GM18951 (cell line): Measurements from ENCODE around the gene FNBP1.

Source experiments
- POLR2A ChIP-seq: IDR thresholded peaks from 4 replicates; pipeline ENCODE4 v1.6.1; 2011; ENCODE audit warnings: mild to moderate bottlenecking; ENCODE audit not compliant: insufficient read length, insufficient read depth; ENCODE audit errors: extremely low read depth
- in situ Hi-C: fragments of 300-500 bp; cut with MboI; formaldehyde crosslinking; loops from one replicate; pipeline ENCODE4 v1.12.0; 2022; ENCODE audit warnings: low sequenced_read_pairs, mixed read lengths, inconsistent platforms; ENCODE audit not compliant: unreplicated experiment

FNBP1 gene

GRCh38 chr9:129845373-129845772 lies 197.6 kb downstream of the FNBP1 start:
- no peak for TF ChIP-seq POLR2A
- in situ Hi-C loops = no loop called here

DNA sequence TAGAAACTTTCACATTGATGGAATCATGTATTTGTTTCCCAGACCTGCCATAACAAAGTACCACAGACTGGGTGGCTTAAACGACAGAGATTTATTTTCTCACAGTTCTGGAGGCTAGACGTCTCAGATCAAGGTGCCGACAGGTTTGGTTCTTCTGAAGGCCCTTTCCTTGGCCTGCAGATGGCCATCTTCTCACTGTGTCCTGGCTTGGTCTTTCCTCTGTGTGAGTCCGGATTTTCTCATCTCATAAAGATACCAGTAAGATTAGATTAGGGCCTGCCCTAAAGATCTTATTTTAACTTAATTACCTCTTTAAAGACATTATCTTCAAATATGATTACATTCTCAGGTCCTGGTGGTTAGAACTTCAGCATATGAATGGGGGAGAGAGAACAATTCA lies 201.9 kb downstream of the FNBP1 start:
- in situ Hi-C loops = no loop called here
- TF ChIP-seq POLR2A = no peak

GRCh38 chr9:129840034-129840433 lies 203.0 kb downstream of the FNBP1 start:
- in situ Hi-C loops = no loop called here
- no peak for TF ChIP-seq POLR2A

DNA sequence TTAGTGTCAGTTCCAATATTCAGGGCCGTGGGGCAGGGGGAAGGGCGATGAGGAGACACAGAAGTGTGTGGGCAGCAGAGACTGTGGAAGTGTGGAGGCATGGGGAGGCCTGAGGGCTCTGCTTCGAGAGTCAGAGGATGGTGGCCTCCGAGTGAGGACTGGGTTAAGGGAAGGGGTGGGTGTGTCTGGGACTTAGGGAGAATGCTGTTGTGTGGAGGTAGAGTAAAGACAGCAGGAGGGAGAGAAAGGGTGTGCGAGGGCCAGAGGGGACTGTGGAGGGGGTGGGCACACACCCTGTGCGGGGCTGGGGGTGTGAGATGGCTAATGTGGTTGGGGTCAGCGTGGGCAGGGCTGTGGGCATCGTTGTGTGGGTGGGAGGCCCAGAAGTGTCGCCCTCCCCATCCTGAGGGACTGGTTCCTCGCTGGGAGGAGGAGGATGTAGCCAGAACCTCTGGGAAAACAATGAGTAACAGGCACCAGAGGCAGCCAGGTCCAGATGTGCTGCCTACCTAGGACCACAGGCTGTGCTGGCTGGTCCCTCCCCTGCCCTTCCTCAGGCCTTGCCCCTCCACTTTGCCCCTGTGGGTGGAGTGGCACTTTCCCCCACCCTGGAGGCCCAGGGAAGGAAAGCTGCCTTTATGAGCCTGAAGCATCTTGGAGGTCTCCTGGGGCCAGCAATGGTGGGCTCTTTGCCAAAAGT lies 203.5 kb downstream of the FNBP1 start:
- in situ Hi-C loops = no loop called here
- TF ChIP-seq POLR2A = no peak

DNA sequence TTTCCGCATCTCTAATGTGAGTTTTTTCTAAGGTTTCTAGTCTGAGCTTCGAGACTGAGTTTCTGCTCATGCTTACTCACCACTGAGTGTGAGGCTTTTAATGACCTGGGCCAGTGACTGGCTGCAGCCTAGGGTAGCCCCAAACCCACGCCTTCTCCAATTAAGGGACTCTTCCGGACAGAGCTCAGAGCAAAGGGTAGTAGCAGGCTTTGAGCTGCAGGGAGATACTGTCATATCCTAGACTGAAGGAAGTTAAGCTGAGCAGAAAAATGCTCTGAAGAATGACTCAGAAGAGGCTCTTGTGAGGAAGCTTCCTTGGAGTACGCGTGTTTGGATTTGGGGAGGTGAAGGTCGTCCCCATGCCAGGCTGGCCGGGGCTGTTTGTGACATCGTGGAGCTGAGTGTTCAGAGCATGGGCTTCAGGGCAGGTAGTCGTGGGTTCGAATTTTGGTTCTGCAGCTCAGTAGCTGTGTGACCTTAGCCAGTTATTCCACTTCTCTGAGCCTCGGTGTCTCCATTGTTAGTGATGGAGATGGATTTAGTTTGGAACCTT lies 204.2 kb downstream of the FNBP1 start:
- in situ Hi-C loops = no loop called here

More for the DNA sequence above, 204.2 kb downstream of the FNBP1 start:
- no peak for TF ChIP-seq POLR2A
